CD8-positive, alpha-beta memory T cell (primary cell): ENCODE measurements around the gene FXR1. TPM values are rescaled to one million over a fixed set of nuclear protein-coding genes. Genes with fewer than 3 reads are reported as not detected.

Source experiments
- CTCF ChIA-PET: fragments of 350-600 bp; sonication (Branson Sonifier 250); formaldehyde crosslinking; loops from one replicate; lab custom pipeline; 2021; ENCODE audit warnings: antibody characterized with exemption; lab: Charles Lee
- POLR2A ChIA-PET: fragments of 350-600 bp; sonication (Branson Sonifier 250); formaldehyde crosslinking; loops from one replicate; lab custom pipeline; 2021; ENCODE audit warnings: antibody characterized with exemption; lab: Charles Lee
- DNase-seq, 5 donors: peaks; one replicate each; pipeline versions ENCODE4 v3.0.0 to v3.0.0-alpha.2; 2020 to 2022; ENCODE audit warnings: mixed read lengths in 1 of 5
- H3K27ac ChIP-seq: one replicate; pipeline ENCODE4 v1.7.0; 2013; ENCODE audit warnings: low read depth, mild to moderate bottlenecking, low read length, moderate library complexity
- H3K27me3 ChIP-seq: 2 replicates; pipeline ENCODE4 v1.7.0; 2013; ENCODE audit warnings: low read length, mild to moderate bottlenecking; ENCODE audit not compliant: insufficient read depth, poor library complexity, severe bottlenecking
- H3K36me3 ChIP-seq: 2 replicates; pipeline ENCODE4 v1.7.0; 2013; ENCODE audit warnings: mild to moderate bottlenecking, low read length, moderate library complexity; ENCODE audit not compliant: insufficient read depth
- H3K4me1 ChIP-seq: 2 replicates; pipeline ENCODE4 v1.7.0; 2013; ENCODE audit warnings: mild to moderate bottlenecking, low read length, moderate library complexity; ENCODE audit not compliant: insufficient read depth
- H3K4me3 ChIP-seq: 2 replicates; pipeline ENCODE4 v1.7.0; 2013; ENCODE audit warnings: mild to moderate bottlenecking, low read length
- H3K9me3 ChIP-seq: 2 replicates; pipeline ENCODE4 v1.7.0; 2013; ENCODE audit warnings: mild to moderate bottlenecking, low read length
- H3K27ac Mint-ChIP-seq, 8 donors: one replicate each; pipeline ENCODE4 v1.8.0; 2020 to 2021; ENCODE audit warnings: mixed read lengths in 8 of 8, mild to moderate bottlenecking in 6 of 8, inconsistent platforms in 3 of 8, moderate library complexity in 3 of 8
- H3K27me3 Mint-ChIP-seq, 2 donors: one replicate each; pipeline ENCODE4 v1.8.0; 2020 to 2021; ENCODE audit warnings: mixed read lengths in 2 of 2, mild to moderate bottlenecking in 1 of 2, moderate library complexity in 1 of 2
- H3K36me3 Mint-ChIP-seq, 3 donors: one replicate each; pipeline ENCODE4 v1.8.0; 2020 to 2021; ENCODE audit warnings: mixed read lengths in 3 of 3, inconsistent platforms in 1 of 3, mild to moderate bottlenecking in 1 of 3
- H3K4me1 Mint-ChIP-seq, 3 donors: one replicate each; pipeline ENCODE4 v1.8.0; 2020 to 2021; ENCODE audit warnings: mixed read lengths in 3 of 3, inconsistent platforms in 1 of 3, mild to moderate bottlenecking in 1 of 3
- H3K4me3 Mint-ChIP-seq, 7 donors: one replicate each; pipeline ENCODE4 v1.8.0; 2020 to 2021; ENCODE audit warnings: mixed read lengths in 7 of 7, mild to moderate bottlenecking in 6 of 7, moderate library complexity in 4 of 7, inconsistent platforms in 2 of 7
- H3K9me3 Mint-ChIP-seq, 5 donors: one replicate each; pipeline ENCODE4 v1.8.0; 2020 to 2022; ENCODE audit warnings: mixed read lengths in 5 of 5, mild to moderate bottlenecking in 3 of 5, moderate library complexity in 2 of 5, inconsistent platforms in 1 of 5
- polyA plus RNA-seq: library from polyadenylated mRNA; unstranded; fragments of 300-500 nt; fragmentation: Illumina TruSeq; gene quantifications from one replicate; pipeline ENCODE4 v1.2.3, GENCODE V29; 2021
- total RNA-seq, 2 experiments: library from RNA; stranded (reverse); gene quantifications; one replicate each; pipeline ENCODE4 v1.2.3, GENCODE V29; 2021

FXR1 gene
- total and polyA plus RNA-seq, 3 experiments from 2014 or later: 49.3 to 141 (median 135) TPM

GRCh38 chr3:180922242-180922641 is 9.8 kb downstream of the FXR1 start:
- no peaks in the 10 kb centered on the region for H3K27me3 ChIP-seq
- H3K36me3 ChIP-seq: no peaks in the 10 kb centered on the region
- CTCF ChIA-PET: no interaction called here
- Mint-ChIP-seq H3K27ac (peak overlapping the region in 4 of 8 donors; percentile 7 to 61 (median 42)), H3K27me3 (peaks cover 0 to 1% of the 10 kb centered on the region in 2 donors), H3K36me3 (peaks cover 0 to 25% (median 2%) of the 10 kb centered on the region in 3 donors), H3K4me1 (peaks cover 79 to 98% (median 85%) of the 10 kb centered on the region in 3 donors), H3K4me3 (peak overlapping the region in 3 of 7 donors; percentile 12 to 29 (median 25)), H3K9me3 (no peaks in the 10 kb centered on the region)
- no peak for DNase-seq
- H3K27ac ChIP-seq: no peak overlapping the region
- H3K9me3 ChIP-seq: no peaks in the 10 kb centered on the region
- POLR2A ChIA-PET: no interaction called here
- peaks cover 53% of the 10 kb centered on the region for H3K4me1 ChIP-seq
- no peak overlapping the region for H3K4me3 ChIP-seq

- H3K36me3 Mint-ChIP-seq: peaks cover 0 to 22% (median 2%) of the 10 kb centered on the region in 3 donors
- ChIA-PET CTCF (interaction anchor here (1.4 kb wide), 1 partner anchor 12 kb away, joined by 5 read pairs; no protein-coding TSS in a partner anchor), POLR2A (no interaction called here)
- peaks cover 75 to 95% (median 86%) of the 10 kb centered on the region in 3 donors for H3K4me1 Mint-ChIP-seq
- H3K27ac Mint-ChIP-seq: peak overlapping the region in 2 of 8 donors; percentile 33 to 85
- no peak overlapping the region for H3K4me3 Mint-ChIP-seq
- Histone ChIP-seq H3K27me3 (no peaks in the 10 kb centered on the region), H3K9me3 (no peaks in the 10 kb centered on the region), H3K4me1 (peaks cover 40% of the 10 kb centered on the region), H3K36me3 (no peaks in the 10 kb centered on the region), H3K4me3 (no peak overlapping the region), H3K27ac (no peak overlapping the region)
- H3K27me3 Mint-ChIP-seq: no peaks in the 10 kb centered on the region
- DNase-seq: no peak
- no peaks in the 10 kb centered on the region for H3K9me3 Mint-ChIP-seq
Measured at GRCh38 chr3:180923561-180923960, 11.1 kb downstream of the FXR1 start.

- Histone ChIP-seq H3K4me3 (no peak overlapping the region), H3K36me3 (no peaks in the 10 kb centered on the region), H3K27ac (no peak overlapping the region), H3K9me3 (no peaks in the 10 kb centered on the region), H3K4me1 (peaks cover 38% of the 10 kb centered on the region), H3K27me3 (no peaks in the 10 kb centered on the region)
- Mint-ChIP-seq H3K36me3 (peaks cover 0 to 24% (median 2%) of the 10 kb centered on the region in 3 donors), H3K27me3 (no peaks in the 10 kb centered on the region), H3K27ac (peak overlapping the region in 1 of 8 donors; percentile 33), H3K4me3 (peak overlapping the region in 1 of 7 donors; percentile 13), H3K9me3 (no peaks in the 10 kb centered on the region), H3K4me1 (peaks cover 76 to 96% (median 92%) of the 10 kb centered on the region in 3 donors)
- CTCF ChIA-PET: no interaction called here
- DNase-seq: no peak
- POLR2A ChIA-PET: no interaction called here
Measured at GRCh38 chr3:180926526-180926925, 14.1 kb downstream of the FXR1 start.

GRCh38 chr3:180929376-180929775 is 16.9 kb downstream of the FXR1 start:
- H3K4me3 Mint-ChIP-seq: peak overlapping the region in 1 of 7 donors; percentile 68
- DNase-seq: no peak
- peaks cover 0 to 21% (median 1%) of the 10 kb centered on the region in 3 donors for H3K36me3 Mint-ChIP-seq
- H3K4me1 ChIP-seq: peaks cover 29% of the 10 kb centered on the region
- H3K9me3 Mint-ChIP-seq: no peaks in the 10 kb centered on the region
- H3K4me3 ChIP-seq: no peak overlapping the region
- no peaks in the 10 kb centered on the region for H3K36me3 ChIP-seq
- no peaks in the 10 kb centered on the region for H3K27me3 ChIP-seq
- no peaks in the 10 kb centered on the region for H3K27me3 Mint-ChIP-seq
- peaks cover 68 to 95% (median 86%) of the 10 kb centered on the region in 3 donors for H3K4me1 Mint-ChIP-seq
- H3K27ac Mint-ChIP-seq: peak overlapping the region in 2 of 8 donors; percentile 22 to 43
- ChIA-PET CTCF (no interaction called here), POLR2A (no interaction called here)
- no peaks in the 10 kb centered on the region for H3K9me3 ChIP-seq
- H3K27ac ChIP-seq: no peak overlapping the region

- Histone ChIP-seq H3K36me3 (no peaks in the 10 kb centered on the region), H3K27me3 (no peaks in the 10 kb centered on the region), H3K9me3 (no peaks in the 10 kb centered on the region), H3K4me3 (no peak overlapping the region), H3K4me1 (peaks cover 20% of the 10 kb centered on the region), H3K27ac (no peak overlapping the region)
- H3K27me3 Mint-ChIP-seq: no peaks in the 10 kb centered on the region
- H3K4me3 Mint-ChIP-seq: peak overlapping the region in 3 of 7 donors; percentile 34 to 55 (median 38)
- peaks cover 61 to 91% (median 84%) of the 10 kb centered on the region in 3 donors for H3K4me1 Mint-ChIP-seq
- no peaks in the 10 kb centered on the region for H3K9me3 Mint-ChIP-seq
- peak overlapping the region in 4 of 8 donors; percentile 6 to 36 (median 23) for H3K27ac Mint-ChIP-seq
- ChIA-PET CTCF (interaction anchor here (1.7 kb wide), 1 partner anchor 19 kb away, joined by 3 read pairs; no protein-coding TSS in a partner anchor), POLR2A (interaction anchor here (0.9 kb wide), 1 partner anchor 58 kb away, joined by 14 read pairs; no protein-coding TSS in a partner anchor)
- no peak for DNase-seq
- peaks cover 0 to 30% (median 3%) of the 10 kb centered on the region in 3 donors for H3K36me3 Mint-ChIP-seq
Measured at GRCh38 chr3:180930526-180930925, 18.1 kb downstream of the FXR1 start.

- POLR2A ChIA-PET: no interaction called here
- Histone ChIP-seq H3K4me3 (no peak overlapping the region), H3K36me3 (no peaks in the 10 kb centered on the region), H3K27ac (no peak overlapping the region), H3K4me1 (peaks cover 16% of the 10 kb centered on the region), H3K27me3 (no peaks in the 10 kb centered on the region), H3K9me3 (no peaks in the 10 kb centered on the region)
- Mint-ChIP-seq H3K9me3 (no peaks in the 10 kb centered on the region), H3K4me3 (no peak overlapping the region), H3K27me3 (no peaks in the 10 kb centered on the region), H3K27ac (peak overlapping the region in 3 of 8 donors; percentile 30 to 51 (median 45)), H3K4me1 (peaks cover 47 to 78% (median 67%) of the 10 kb centered on the region in 3 donors), H3K36me3 (peaks cover 0 to 46% (median 8%) of the 10 kb centered on the region in 3 donors)
- no peak for DNase-seq
- CTCF ChIA-PET: no interaction called here
Measured at GRCh38 chr3:180932819-180933218, 20.3 kb downstream of the FXR1 start.

GRCh38 chr3:180934638-180935037 is 22.2 kb downstream of the FXR1 start:
- H3K27me3 Mint-ChIP-seq: no peaks in the 10 kb centered on the region
- peaks cover 39 to 72% (median 56%) of the 10 kb centered on the region in 3 donors for H3K4me1 Mint-ChIP-seq
- H3K4me3 ChIP-seq: no peak overlapping the region
- H3K36me3 ChIP-seq: no peaks in the 10 kb centered on the region
- peaks cover 12% of the 10 kb centered on the region for H3K4me1 ChIP-seq
- no peak overlapping the region for H3K27ac Mint-ChIP-seq
- no peaks in the 10 kb centered on the region for H3K27me3 ChIP-seq
- no peak overlapping the region for H3K27ac ChIP-seq
- ChIA-PET CTCF (interaction anchor here (0.8 to 1.3 kb wide), 2 partner anchors 23 kb away, joined by 3 to 4 read pairs; partner anchors contain the start of gene FXR1), POLR2A (interaction anchor here (0.6 kb wide), 1 partner anchor 15 kb away, joined by 3 read pairs; no protein-coding TSS in a partner anchor)
- no peaks in the 10 kb centered on the region for H3K9me3 ChIP-seq
- H3K9me3 Mint-ChIP-seq: no peaks in the 10 kb centered on the region
- peaks cover 0 to 47% (median 11%) of the 10 kb centered on the region in 3 donors for H3K36me3 Mint-ChIP-seq
- H3K4me3 Mint-ChIP-seq: no peak overlapping the region
- DNase-seq: no peak

GRCh38 chr3:180940826-180941225 is 28.4 kb downstream of the FXR1 start:
- Mint-ChIP-seq H3K36me3 (peaks cover 0 to 68% (median 15%) of the 10 kb centered on the region in 3 donors), H3K4me1 (peaks cover 17 to 36% (median 17%) of the 10 kb centered on the region in 3 donors)
- no peaks in the 10 kb centered on the region for H3K36me3 ChIP-seq

More at GRCh38 chr3:180940826-180941225, 28.4 kb downstream of the FXR1 start:
- H3K27ac Mint-ChIP-seq: no peak overlapping the region
- H3K27ac ChIP-seq: no peak overlapping the region
- H3K4me3 Mint-ChIP-seq: no peak overlapping the region
- DNase-seq: no peak
- H3K9me3 ChIP-seq: no peaks in the 10 kb centered on the region
- H3K27me3 Mint-ChIP-seq: no peaks in the 10 kb centered on the region
- no peak overlapping the region for H3K4me3 ChIP-seq
- ChIA-PET CTCF (no interaction called here), POLR2A (no interaction called here)
- no peaks in the 10 kb centered on the region for H3K27me3 ChIP-seq
- no peaks in the 10 kb centered on the region for H3K9me3 Mint-ChIP-seq
- no peaks in the 10 kb centered on the region for H3K4me1 ChIP-seq
